WI38 (cell line): ENCODE measurements around the gene PLEKHO2.

ENCODE experiments used
- H3K4me3 ChIP-seq: 2 replicates; pipeline ENCODE4 v1.5.1; 2011; ENCODE audit warnings: low read depth, mild to moderate bottlenecking, control low read depth, low read length
- TF ChIP-seq, protein P1 (sequence below): IDR thresholded peaks from 2 replicates; pipeline ENCODE4 v1.5.1; 2012; ENCODE audit warnings: low read depth, mild to moderate bottlenecking, control low read depth, low read length

PLEKHO2 gene

DNA sequence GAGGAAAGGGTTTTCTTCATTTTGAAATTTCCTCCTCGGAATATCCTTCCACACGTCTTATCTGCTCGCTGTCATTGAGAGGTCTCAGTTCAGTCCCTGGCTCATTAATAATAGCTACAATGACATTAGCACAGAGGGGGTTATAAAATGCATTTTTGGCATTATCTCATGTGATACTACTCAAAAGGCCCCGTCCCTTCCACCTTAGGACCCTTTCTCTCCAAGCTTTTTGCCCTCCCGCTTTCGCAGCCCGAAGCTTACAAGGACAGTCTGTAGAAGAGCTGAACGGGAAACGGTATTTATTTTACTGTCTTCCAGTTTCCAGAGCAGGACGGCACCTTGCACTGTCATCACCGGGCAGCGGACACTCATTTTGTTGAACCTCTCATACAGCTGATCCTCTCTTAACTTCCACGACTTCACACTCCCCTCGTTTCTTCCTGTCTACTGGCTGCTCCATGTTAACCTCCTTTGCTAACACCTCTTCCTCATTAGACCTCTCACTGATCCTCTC is 5.6 kb upstream of the PLEKHO2 start:
- peak overlapping the region; percentile 39 for H3K4me3 ChIP-seq
- TF ChIP-seq, protein P1, sequence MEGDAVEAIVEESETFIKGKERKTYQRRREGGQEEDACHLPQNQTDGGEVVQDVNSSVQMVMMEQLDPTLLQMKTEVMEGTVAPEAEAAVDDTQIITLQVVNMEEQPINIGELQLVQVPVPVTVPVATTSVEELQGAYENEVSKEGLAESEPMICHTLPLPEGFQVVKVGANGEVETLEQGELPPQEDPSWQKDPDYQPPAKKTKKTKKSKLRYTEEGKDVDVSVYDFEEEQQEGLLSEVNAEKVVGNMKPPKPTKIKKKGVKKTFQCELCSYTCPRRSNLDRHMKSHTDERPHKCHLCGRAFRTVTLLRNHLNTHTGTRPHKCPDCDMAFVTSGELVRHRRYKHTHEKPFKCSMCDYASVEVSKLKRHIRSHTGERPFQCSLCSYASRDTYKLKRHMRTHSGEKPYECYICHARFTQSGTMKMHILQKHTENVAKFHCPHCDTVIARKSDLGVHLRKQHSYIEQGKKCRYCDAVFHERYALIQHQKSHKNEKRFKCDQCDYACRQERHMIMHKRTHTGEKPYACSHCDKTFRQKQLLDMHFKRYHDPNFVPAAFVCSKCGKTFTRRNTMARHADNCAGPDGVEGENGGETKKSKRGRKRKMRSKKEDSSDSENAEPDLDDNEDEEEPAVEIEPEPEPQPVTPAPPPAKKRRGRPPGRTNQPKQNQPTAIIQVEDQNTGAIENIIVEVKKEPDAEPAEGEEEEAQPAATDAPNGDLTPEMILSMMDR = no peak

DNA sequence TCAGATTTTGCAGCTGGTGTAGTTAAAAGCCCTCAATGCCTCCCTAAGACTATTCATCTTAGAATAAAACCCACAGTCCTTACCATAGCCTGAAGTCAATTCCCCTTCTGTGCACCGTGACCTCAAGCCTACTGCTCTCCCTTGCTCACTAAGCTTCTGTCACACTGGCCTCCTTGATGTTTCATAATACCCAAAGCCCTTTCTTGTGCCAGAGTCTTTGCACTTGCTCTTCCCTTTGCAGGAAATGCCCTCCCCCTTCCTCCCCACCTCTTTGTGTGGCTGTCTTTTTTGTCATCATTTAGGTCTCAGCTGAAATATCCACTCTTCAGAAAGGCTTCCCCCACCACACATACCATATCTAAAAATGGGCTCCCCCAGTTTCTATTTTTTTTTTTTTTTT is 4.2 kb upstream of the PLEKHO2 start:
- no peak overlapping the region for H3K4me3 ChIP-seq
- TF ChIP-seq, protein P1 = no peak

- TF ChIP-seq, protein P1 = no peak
- H3K4me3 ChIP-seq = peak overlapping the region; percentile 56
Observed at GRCh38 chr15:64841060-64841343, 713 bp upstream of the PLEKHO2 start.

DNA sequence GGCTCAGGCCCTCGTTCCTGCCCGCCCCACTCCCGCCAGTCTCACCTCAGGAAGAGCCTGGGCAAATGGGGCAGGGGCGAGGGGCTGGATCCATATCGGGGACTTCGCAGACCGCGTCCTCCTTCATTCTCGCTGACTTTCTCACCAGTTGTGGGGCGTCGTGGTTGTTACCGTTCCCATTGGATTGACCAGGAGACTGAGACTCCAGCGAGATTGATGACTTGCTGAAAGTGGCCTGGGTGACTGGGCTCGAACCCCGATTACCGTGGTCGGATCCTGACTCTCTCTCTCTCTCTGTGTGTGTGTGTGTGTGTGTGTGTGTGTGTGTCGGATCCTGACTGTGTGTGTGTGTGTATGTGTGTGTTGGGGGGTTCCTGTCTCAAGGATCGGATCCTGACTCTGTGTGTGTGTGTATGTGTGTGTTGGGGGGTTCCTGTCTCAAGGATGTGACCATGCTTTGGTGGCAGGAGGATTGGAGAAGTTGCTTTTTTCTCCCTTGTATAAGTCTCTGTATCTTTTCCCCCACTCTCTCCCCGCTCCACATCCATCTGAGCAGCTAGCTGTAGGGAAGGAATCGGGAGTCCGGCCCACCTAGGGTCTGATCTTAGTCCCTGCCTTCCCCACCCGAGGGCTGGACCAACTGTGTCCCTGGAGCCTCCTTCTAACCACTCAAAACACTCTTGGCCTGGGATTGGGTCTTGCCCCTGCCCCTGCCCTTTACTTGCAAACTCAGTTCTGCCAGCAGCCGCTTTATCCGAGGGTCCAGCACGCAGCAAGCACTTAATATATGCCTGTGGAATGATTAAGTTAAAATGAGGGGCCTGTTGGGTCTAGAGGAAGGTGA is 603 bp downstream of the PLEKHO2 start:
- TF ChIP-seq, protein P1 = no peak
- peak overlapping the region; percentile 98 for H3K4me3 ChIP-seq

GRCh38 chr15:64842986-64843561 is 1.4 kb downstream of the PLEKHO2 start:
- TF ChIP-seq, protein P1 = no peak

GRCh38 chr15:64843991-64844390 is 2.3 kb downstream of the PLEKHO2 start:
- TF ChIP-seq, protein P1 = no peak
- peak overlapping the region; percentile 98 for H3K4me3 ChIP-seq

More at GRCh38 chr15:64842986-64843561, 1.4 kb downstream of the PLEKHO2 start:
- peak overlapping the region; percentile 98 for H3K4me3 ChIP-seq

DNA sequence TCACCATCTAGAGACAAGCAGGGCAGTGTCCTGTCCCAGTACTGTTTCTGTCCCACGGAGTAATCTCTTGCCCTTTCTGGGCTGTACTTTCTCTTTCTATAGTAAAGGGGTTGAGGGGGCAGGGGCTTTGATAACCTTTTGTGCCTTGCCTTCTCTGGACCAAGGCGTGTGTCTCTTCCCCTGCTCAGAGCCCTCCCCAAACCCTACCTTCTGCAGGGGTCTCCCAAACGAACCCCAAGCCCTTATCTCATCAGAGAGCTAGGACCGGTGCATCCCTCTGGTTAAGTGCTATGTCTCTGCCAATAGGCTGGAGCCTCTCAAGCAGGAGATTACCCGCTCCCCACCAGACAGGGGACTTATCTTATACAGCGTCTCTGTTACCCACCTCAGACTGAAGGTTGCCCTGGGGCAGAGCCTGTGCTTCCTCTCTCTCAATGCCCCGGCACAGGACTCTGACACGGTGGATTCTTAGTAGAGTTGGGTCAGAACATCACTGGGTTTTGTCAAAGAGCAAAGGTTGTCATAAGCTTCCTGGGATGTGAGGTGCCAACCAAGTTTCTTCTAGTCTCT is 2.9 kb downstream of the PLEKHO2 start:
- H3K4me3 ChIP-seq = peak overlapping the region; percentile 98
- TF ChIP-seq, protein P1 = no peak
